Stimulated activated CD4-positive, alpha-beta T cell treated with anti-CD3 and anti-CD28 coated beads, Interleukin-12 subunit alpha, Interleukin-12 subunit beta, amount 100 ng/mL, for 4 hours (primary cell): ENCODE data around the gene THOC3.
"Not testable (repeated sequence)": the region's sequence is repeated elsewhere in the genome, so short reads cannot be mapped to it uniquely, and the experiment has no call there.

Source experiments
- DNase-seq: peaks from one replicate; pipeline ENCODE4 v3.0.0-alpha.2; 2020

THOC3 gene, protein sequence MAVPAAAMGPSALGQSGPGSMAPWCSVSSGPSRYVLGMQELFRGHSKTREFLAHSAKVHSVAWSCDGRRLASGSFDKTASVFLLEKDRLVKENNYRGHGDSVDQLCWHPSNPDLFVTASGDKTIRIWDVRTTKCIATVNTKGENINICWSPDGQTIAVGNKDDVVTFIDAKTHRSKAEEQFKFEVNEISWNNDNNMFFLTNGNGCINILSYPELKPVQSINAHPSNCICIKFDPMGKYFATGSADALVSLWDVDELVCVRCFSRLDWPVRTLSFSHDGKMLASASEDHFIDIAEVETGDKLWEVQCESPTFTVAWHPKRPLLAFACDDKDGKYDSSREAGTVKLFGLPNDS

DNA sequence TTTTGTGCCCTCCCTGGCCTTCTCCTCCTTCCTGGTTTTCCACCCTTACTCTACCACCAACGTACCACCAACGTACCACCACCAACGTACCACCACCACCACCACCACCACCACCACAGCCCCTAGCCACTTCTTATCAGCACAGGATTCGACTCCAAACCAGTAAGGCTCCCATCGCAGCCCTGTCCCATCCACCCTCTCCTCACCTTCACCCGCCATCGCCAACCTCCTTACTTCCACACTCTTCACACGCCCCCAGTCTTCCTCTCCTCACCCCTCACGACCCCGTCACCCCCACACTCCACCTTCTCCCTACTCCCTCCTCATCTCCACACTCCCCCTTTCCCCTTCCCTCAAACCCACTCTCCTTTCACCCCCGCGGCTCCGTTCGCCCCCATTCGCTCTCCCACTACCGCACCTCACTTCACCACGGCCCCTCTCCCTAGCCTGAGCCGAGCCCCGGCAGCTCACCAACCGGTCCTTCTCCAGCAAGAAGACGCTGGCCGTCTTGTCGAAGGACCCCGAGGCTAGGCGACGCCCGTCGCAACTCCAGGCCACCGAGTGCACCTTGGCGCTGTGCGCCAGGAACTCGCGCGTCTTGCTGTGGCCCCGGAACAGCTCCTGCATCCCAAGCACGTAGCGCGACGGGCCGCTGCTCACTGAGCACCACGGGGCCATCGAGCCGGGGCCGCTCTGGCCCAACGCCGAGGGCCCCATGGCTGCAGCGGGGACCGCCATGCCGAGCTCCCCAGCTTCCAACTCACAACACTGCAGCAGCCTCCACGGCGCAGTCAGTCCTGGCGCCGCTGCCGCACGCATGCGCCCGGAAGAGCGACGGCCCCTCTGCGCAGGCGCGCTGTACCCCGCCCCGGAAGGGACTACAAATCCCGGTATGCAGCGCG is at the start of gene THOC3:
THOC3 (minus strand) TSS at position 845 of the 902 bp plus-strand sequence; CDS start at position 738, 107 bp downstream.
- peak; percentile 64 for DNase-seq

DNA sequence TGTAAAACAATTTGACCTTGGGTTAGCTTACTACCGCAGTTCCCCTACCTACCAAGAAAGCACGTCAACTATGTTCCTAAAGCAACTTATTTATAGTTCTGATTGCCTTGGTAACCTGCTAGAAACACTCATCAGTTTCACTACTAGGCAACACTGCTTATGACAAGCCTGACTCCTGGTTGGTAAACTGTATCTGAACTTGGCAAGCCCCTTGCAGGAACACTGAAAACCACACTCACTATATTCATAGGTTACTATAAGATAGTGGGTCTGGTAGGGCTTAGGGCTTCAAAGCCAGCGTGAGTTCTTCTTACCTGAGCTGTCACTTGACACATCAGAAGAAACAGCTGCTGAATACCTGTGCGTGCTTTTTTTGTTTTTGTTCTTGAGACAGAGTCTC is 49.2 kb upstream of the THOC3 start:
- not testable (repeated sequence) for DNase-seq

DNA sequence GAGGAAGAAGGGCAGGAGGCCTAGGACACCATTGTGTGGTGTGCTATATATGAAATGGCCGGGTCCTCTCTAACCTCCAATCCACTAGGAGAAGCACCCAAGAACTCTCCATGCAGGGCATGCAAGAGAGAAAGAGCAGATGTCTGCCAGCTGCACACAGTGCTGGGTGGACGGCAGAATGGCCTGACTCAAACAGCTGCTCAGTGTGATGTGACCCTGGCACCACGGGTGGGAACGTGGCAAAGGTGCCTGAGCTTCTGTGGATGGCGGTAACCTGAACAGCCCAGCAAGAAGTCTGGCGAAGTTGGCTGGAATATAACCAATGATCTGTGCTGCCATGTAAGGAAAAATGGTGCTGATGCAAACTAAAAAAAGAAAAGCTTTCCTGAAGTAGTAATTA is 46.2 kb upstream of the THOC3 start:
- DNase-seq: not testable (repeated sequence)

DNA sequence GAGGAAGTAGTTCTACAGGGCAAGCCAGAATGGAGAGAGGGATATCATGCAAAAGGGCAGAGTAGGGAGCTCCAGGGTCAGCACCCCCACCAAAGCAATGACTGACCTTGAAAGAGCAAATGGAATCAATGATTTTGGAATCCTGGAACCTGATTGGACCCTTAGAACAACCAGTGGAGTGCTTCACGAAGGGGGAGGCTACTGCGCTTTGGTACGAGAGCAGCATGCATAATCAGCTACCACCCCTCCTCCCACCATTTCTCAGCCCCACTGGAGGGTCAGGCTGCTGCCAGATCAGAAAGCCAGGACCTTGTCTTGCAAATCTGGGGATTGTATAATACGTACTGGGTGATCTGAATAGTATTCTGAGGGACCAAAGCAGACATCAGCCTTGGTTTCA is 43.0 kb upstream of the THOC3 start:
- not testable (repeated sequence) for DNase-seq

DNA sequence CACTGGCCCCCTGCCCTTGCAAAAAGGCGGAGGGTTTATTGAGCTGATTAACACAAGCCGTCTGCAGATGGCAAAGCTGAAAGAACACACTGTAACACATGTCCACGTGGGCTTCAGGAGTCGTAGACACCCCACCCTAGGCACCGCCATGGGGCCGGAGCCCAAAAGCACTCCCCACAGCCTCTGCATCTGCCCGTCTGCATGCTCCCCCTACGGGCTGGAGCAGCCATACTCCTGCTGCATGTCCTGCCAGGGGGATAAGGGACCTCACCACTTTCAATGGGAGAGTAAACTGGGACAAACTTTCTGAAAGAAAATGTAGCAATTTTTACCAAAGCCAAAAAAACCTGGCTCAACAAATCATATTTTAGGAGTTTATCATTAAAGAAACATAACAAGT is 42.1 kb upstream of the THOC3 start:
- not testable (repeated sequence) for DNase-seq

DNA sequence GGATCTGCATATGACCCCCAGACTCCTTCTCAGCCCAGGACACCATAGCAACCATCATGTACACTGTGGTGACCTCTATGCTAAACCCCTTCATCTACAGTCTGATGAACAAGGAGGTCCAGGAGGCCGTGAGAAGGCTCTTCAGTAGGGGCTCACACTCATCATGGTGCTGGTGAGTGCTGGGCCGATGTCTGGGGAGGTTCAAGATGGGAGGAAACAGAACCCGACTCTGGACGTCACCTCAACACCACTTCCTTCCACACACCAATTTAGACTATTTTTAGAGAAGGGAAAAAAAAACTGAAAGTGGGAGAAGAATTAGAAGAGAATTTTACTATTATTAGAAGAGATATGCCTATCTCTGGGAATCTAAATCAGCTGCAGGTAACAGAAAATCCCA is 39.1 kb upstream of the THOC3 start:
- DNase-seq: not testable (repeated sequence)

DNA sequence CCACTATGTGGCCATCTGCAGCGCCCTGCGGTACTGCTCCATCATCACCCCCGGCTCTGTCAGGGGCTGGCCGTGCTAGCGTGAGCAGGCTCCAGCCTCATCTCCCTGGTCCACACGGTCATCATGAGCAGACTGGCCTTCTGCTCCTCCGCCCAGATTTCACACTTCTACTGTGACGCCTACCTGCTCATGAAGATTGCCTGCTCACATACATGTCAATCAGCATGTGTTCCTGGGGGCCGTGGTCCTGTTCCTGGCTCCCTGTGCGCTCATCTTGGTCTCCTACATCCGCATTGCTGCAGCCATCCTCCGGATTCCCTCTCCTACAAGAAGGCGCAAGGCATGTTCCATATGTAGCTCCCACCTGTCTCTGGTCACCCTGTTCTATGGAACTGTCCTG is 38.7 kb upstream of the THOC3 start:
- not testable (repeated sequence) for DNase-seq

DNA sequence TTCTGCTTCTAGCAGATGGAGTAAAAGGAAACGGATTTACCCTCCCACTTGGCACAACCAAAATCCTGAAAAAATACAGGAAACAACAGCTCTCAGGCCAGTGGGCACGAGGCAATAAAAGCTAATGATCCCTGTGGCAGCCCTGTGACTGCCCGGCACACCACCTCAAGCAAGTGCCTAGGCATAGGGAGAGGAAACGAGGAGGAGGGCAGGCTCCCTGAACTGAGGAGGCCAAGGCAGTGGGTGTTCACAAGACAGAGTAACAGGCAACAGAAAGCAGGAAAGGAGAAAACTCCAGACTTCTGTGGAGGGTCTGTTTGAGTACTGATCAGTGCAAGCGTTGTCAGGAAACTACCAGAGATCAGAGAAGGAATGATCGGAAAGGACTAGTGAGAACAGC is 29.9 kb upstream of the THOC3 start:
- not testable (repeated sequence) for DNase-seq

DNA sequence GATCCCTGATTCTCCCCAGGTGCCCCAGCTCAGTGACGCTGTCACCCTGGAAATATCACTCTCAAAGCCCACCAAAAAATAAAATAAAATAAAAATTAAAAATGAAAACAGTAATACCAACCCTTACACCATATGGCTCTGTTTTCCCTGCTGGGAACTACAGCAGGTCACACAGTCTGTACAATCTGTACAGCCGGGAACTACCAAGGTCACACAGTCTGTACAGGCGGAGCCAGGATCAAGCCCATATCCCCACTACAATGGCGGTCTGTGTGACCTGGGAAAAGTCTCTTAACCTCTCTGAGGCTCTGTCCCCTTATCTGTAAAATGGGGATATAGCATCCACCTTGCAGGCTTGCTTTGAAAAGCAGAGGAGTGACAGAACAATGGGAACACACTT is 29.4 kb upstream of the THOC3 start:
- DNase-seq: not testable (repeated sequence)

DNA sequence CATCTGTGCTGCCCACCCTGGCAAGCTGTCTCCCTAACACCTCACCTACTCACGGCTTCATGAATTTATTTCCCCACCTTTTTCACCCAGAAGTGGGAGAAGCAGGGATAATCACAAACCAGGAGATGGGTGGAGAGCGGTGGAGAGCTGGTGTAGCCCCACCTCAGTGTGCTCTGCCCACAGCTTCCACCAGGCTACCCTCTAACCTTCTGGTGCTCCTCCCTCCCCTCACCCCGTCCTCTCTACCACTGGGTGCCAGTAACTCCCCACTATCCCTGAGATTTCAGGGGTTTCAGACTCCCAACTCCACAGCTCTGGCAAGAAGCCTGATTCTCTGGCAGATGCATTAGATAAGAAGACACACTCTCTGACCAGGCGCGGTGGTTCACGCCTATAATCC is 28.7 kb upstream of the THOC3 start:
- not testable (repeated sequence) for DNase-seq

DNA sequence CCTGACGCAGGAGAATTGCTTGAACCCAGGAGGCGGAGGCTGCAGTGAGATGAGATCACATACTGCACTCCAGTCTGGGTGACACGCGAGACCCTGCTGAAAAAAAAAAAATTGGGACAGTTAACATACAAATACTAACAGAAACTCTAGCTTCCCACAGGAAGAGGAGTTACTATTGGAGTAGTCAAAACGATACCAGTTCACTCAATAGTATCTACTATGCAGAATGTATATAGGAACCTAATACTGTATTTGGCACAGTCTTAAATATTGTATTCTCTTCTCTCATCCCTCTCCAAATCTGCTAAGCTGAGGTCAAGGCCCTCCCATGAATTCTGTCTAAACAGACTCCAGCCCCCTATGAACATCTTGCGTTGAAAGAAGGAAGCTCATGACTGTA is 27.4 kb upstream of the THOC3 start:
- not testable (repeated sequence) for DNase-seq

DNA sequence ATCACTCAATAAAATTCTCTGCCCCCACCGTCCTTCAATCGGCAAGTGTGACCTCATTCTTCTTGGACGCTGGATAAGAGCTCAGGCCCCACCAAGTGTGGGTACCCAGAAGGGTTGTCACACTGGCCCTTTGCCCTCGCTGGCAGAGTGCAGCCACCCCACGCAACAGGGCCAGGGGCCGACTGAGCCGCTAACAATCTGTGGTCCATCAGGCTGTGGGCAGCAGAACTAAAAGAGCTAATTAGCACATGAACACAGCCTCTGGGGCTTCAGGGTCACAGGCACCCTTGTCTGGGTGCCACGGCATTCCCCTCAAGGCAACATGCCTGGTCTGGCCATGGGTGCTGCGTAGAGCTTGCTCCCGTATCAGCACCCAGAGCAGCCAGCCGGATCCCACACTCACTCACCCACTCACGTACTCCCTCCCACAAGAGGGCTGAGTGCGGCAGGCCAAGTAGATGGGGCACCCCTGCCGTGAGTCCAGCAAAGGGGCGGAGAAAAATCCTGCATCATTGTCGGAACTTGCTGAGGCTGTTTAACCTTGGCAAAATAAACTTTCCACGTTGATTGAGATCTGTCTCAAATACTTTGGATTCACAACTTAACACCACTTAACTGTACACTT is 11.4 kb upstream of the THOC3 start:
- DNase-seq: not testable (repeated sequence)

DNA sequence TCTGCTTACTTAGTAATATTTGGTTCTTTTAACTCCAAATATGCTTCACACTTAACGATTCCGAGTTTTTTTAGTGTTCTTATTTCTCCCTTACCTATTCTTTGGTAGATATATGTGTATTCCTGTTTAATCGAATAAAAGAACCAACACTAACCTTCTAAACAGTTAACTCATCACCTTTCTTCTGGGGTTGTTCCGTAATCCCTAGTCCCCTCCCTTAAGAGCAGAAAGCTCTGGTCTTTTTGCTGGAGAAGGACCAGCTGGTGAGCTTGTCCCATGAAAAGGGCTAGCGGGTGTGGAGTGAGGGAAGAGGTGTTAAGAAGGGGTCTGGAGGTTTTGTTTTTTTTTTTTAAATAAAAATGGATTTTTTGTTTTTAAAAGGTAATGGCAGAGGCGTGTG is 266 bp upstream of the THOC3 start:
- DNase-seq: not testable (repeated sequence)

DNA sequence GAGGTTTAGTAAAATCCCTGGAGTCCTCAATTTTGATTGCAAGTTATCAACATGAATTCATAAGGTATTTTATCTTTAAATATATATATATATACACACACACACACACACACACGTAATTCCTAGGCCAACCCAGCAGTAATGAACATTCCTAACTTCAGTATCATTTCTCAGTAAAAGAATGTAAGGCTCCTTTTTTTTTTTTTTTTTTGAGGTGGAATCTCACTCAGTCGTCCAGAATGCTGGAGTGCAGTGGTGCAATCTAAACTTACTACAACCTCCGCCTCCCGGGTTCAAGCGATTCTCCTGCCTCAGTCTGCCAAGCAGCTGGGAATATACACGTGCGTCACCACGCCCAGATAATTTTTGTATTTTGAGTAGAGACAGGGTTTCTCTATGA is 5.8 kb downstream of the THOC3 start:
- DNase-seq: not testable (repeated sequence)

DNA sequence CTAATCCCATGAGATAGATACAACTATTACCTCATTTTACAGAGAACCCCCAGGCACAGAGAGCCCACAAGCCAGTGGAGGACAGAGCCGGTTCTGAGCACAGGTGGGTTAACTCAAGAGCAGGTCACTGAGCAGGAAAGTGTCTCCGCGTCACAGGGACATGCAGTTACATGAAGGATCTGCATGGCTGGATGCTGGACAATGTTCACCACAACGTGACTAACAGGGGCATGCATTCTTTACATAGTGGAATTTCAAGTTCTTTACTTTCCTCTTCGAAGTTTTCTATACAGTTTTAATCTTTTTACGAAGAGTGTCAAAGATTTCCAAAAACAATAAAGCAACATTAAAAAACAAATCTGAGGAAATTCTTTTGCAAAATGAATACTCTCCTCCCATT is 7.9 kb downstream of the THOC3 start:
- not testable (repeated sequence) for DNase-seq

DNA sequence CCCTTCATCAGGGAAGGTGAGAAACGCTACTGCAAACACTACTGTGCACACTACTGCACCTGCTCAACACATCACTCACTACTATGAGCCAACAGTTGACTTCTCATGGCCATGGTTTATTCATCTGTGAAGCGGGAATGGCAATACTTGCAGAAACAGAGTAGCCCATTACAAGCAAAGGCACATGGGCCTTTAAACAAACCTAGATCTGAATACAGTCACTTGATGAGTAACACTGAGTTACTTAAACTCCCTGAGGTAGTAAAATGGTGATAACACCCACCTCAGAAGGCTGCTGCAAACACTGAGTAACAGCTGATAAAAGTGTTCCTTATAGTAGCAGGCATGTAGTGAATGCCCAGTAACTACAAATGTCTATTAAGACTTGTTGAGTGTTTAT is 9.6 kb downstream of the THOC3 start:
- DNase-seq: not testable (repeated sequence)

DNA sequence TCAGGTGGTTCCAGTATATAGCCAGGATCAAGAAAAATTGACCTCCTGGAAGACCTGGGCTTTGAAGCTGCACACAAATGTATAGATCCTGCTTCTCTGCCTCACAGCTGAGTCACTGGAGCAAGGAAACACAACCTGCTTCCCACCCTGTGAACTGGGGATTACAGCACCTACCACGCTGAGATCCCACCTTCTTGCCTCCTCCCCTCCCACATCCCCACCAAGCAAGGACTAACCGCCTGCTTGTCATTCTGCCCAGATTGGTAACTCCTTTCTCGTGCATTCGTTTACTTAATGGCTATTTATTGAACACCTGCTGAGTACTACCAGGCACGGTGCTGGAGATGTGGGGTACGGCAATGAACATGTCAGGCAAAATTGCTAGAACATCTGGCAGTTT is 14.0 kb downstream of the THOC3 start:
- DNase-seq: not testable (repeated sequence)

DNA sequence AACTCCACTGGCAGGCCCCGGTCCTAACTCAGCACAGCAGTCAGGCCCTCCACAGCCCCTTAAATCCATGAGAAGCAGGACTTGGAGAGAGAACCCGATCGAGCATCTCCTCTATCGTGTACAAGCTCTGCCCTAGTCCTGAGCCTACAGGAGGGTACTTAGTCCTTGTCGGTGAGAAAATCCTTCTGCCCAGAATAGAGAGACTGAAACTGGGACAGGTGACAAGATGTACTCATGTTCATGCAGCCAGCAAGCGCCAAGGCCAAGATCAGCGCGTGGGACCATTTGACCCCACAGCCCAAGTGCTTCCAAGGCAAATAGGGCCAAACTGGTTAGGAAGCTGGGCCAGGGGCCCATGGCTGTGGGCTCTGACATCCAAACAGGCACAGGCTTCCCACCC is 15.3 kb downstream of the THOC3 start:
- not testable (repeated sequence) for DNase-seq

DNA sequence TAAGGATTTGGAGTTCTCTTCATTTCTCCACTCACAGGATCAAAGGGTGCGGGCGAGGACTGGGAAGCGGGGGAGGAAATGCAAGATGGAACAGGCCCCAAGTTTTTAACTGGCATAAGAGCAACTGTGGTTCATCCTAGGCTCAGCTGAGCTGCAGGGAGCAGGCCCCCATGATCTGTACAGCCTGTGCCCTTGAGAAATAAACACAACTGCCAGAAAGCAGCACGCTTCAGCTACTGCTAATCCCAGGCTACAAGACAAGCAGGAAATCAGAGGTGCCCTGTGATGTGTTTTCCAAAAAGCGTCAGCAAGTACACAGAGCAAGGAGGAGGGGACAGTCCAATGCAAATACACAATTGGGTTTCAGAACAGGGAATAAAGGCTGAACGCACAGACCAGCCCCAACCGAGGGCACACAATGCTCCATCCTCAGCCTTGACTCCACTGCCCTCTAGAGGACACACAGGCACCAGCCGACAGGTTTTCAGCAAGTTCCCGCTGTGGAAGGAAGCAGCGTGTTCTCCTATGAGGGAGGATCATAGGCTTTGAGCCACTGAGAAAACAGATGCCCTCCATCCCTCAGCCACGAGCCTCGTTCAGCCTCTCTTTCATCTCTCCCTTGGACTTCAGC is 16.7 kb downstream of the THOC3 start:
- not testable (repeated sequence) for DNase-seq

DNA sequence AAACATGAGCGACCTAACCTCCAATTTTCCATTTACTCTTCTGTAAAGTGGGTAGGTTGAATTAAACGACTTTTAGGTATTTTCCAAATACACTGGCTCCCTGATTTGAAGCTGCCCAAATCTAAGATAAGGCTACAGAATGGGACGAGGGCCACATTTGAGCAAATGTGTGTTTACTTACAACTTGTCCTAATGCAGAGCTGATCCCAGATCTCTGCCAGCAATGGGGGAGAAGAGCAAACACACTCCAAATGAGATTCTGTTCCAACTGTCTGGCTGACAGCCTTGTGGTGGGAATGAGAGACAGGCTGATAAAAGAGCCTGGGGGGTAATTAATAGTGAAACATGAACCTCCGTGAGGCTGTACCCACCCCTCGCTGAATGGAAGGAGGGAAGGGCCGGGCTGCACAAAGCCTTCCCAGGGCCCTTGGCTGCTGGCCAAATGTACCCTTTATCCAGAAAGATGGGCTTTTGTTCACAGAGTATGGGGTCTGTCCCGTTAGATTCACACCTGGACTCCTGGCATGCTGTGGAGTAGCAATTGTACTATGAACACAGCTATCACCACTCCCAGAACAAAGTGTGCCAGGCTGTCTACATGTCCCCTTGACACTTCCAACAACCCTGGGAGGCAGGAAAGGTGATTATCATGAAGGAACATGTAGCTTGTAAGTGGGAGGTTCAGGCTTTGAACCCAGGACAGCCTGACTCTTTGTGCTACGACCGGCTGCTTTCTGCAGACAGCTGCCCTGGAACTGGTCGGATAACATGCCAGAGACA is 19.6 kb downstream of the THOC3 start:
- DNase-seq: not testable (repeated sequence)

DNA sequence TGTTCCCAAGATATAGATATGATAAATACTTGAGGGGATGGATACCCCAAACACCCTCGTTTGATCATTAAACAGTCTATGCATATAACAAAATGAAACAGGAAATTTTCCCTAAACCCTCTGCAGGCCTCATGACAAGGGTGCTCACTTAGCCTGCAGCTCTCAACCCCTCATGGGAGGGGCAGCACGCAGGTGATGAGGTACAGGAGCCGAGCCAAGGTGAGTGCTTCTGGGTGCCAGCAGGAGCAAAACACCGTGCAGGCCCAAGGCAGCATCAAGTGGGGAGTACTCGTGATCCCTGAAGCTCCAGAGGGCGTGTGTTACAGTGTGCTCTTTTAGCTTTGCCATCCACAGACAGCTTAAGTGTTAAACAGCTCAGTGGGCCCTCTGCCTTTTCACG is 24.9 kb downstream of the THOC3 start:
- DNase-seq: not testable (repeated sequence)

DNA sequence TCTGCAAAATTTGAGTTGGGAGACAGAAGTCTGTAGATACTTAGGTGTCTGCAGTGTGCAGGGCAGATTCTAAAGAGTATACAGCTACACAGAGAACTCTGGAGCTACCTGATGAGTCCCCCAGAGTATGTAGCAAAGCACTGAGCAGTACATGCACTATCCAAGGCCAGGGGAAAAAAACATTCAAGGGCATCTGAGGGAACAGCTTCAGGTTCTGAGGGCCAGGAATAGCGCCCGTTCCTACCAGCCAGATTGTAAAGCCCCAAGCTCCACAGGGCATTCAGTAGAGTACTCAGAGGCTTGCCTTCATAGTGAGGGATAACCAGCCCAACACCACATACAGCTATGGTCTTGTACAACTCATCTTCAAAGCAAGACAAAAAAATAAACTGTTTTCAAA is 27.5 kb downstream of the THOC3 start:
- not testable (repeated sequence) for DNase-seq
